Measurements from ENCODE around the gene KIAA1671.

Gene KIAA1671

GRCh38 chr22:25045159-25045558 is 92.6 kb downstream of the KIAA1671 start:
- Mint-ChIP-seq H3K4me3 (no peak overlapping the region), H3K9me3 (no peaks in the 10 kb centered on the region), H3K27ac (no peak overlapping the region), H3K4me1 (ENCODE audit: low read depth) (peaks cover 5% of the 10 kb centered on the region), H3K36me3 (ENCODE audit: low read depth) (no peaks in the 10 kb centered on the region), H3K27me3 (peaks cover 3% of the 10 kb centered on the region)
- intact Hi-C loops (cut with micrococcal nuclease): no loop called here

GRCh38 chr22:25048071-25048470 is 95.6 kb downstream of the KIAA1671 start:
- Mint-ChIP-seq H3K27ac (no peak overlapping the region), H3K36me3 (ENCODE audit: low read depth) (no peaks in the 10 kb centered on the region), H3K4me3 (no peak overlapping the region), H3K4me1 (ENCODE audit: low read depth) (peaks cover 5% of the 10 kb centered on the region), H3K9me3 (peaks cover 11% of the 10 kb centered on the region), H3K27me3 (peaks cover 5% of the 10 kb centered on the region)
- intact Hi-C loops (cut with micrococcal nuclease): loop anchor here (1.0 to 2.0 kb wide), 2 partner anchors 96 to 109 kb away; partner anchors contain the start of gene KIAA1671

GRCh38 chr22:25048659-25049647 is 96.4 kb downstream of the KIAA1671 start:
- H3K9me3 Mint-ChIP-seq: peaks cover 11% of the 10 kb centered on the region
- no peaks in the 10 kb centered on the region for H3K36me3 Mint-ChIP-seq (ENCODE audit: low read depth)
- peaks cover 5% of the 10 kb centered on the region for H3K4me1 Mint-ChIP-seq (ENCODE audit: low read depth)
- intact Hi-C loops (cut with micrococcal nuclease): loop anchor here (1.0 to 2.0 kb wide), 2 partner anchors 97 to 110 kb away; partner anchors contain the start of gene KIAA1671
- H3K27ac Mint-ChIP-seq: no peak overlapping the region
- H3K27me3 Mint-ChIP-seq: peaks cover 5% of the 10 kb centered on the region
- H3K4me3 Mint-ChIP-seq: no peak overlapping the region

GRCh38 chr22:25049770-25050169 is 97.3 kb downstream of the KIAA1671 start:
- H3K9me3 Mint-ChIP-seq: peaks cover 11% of the 10 kb centered on the region
- no peak overlapping the region for H3K4me3 Mint-ChIP-seq
- peaks cover 5% of the 10 kb centered on the region for H3K4me1 Mint-ChIP-seq (ENCODE audit: low read depth)
- no peak overlapping the region for H3K27ac Mint-ChIP-seq
- intact Hi-C loops (cut with micrococcal nuclease): loop anchor here (2.0 to 10.0 kb wide), 2 partner anchors 111 to 285 kb away; no protein-coding TSS in a partner anchor
- no peaks in the 10 kb centered on the region for H3K36me3 Mint-ChIP-seq (ENCODE audit: low read depth)
- peaks cover 5% of the 10 kb centered on the region for H3K27me3 Mint-ChIP-seq

- H3K9me3 Mint-ChIP-seq: peaks cover 11% of the 10 kb centered on the region
- H3K4me1 Mint-ChIP-seq (ENCODE audit: low read depth): peaks cover 5% of the 10 kb centered on the region
- intact Hi-C loops (cut with micrococcal nuclease): loop anchor here (10.0 kb wide), 1 partner anchor 286 kb away; no protein-coding TSS in a partner anchor
- no peak overlapping the region for H3K27ac Mint-ChIP-seq
- peaks cover 5% of the 10 kb centered on the region for H3K27me3 Mint-ChIP-seq
- no peaks in the 10 kb centered on the region for H3K36me3 Mint-ChIP-seq (ENCODE audit: low read depth)
- no peak overlapping the region for H3K4me3 Mint-ChIP-seq
These were observed 98.0 kb downstream of the KIAA1671 start for GRCh38 chr22:25050566-25050965.

GRCh38 chr22:25051073-25051472 is 98.6 kb downstream of the KIAA1671 start:
- no peak overlapping the region for H3K27ac Mint-ChIP-seq
- peaks cover 5% of the 10 kb centered on the region for H3K27me3 Mint-ChIP-seq
- H3K4me1 Mint-ChIP-seq (ENCODE audit: low read depth): peaks cover 5% of the 10 kb centered on the region
- peaks cover 11% of the 10 kb centered on the region for H3K9me3 Mint-ChIP-seq
- no peaks in the 10 kb centered on the region for H3K36me3 Mint-ChIP-seq (ENCODE audit: low read depth)
- intact Hi-C loops (cut with micrococcal nuclease): loop anchor here (10.0 kb wide), 1 partner anchor 286 kb away; no protein-coding TSS in a partner anchor
- no peak overlapping the region for H3K4me3 Mint-ChIP-seq

- peaks cover 11% of the 10 kb centered on the region for H3K9me3 Mint-ChIP-seq
These were observed 99.6 kb downstream of the KIAA1671 start for GRCh38 chr22:25051983-25052710.

GRCh38 chr22:25053153-25053805 is 100.8 kb downstream of the KIAA1671 start:
- peaks cover 11% of the 10 kb centered on the region for H3K9me3 Mint-ChIP-seq
- intact Hi-C loops (cut with micrococcal nuclease): loop anchor here (10.0 kb wide), 1 partner anchor 288 kb away; no protein-coding TSS in a partner anchor
- no peaks in the 10 kb centered on the region for H3K36me3 Mint-ChIP-seq (ENCODE audit: low read depth)
- H3K4me3 Mint-ChIP-seq: no peak overlapping the region
- H3K4me1 Mint-ChIP-seq (ENCODE audit: low read depth): peaks cover 5% of the 10 kb centered on the region
- no peak overlapping the region for H3K27ac Mint-ChIP-seq
- peaks cover 7% of the 10 kb centered on the region for H3K27me3 Mint-ChIP-seq

More at GRCh38 chr22:25051983-25052710, 99.6 kb downstream of the KIAA1671 start:
- intact Hi-C loops (cut with micrococcal nuclease): loop anchor here (10.0 kb wide), 1 partner anchor 287 kb away; no protein-coding TSS in a partner anchor
- H3K27ac Mint-ChIP-seq: no peak overlapping the region
- H3K4me3 Mint-ChIP-seq: no peak overlapping the region
- no peaks in the 10 kb centered on the region for H3K36me3 Mint-ChIP-seq (ENCODE audit: low read depth)
- H3K4me1 Mint-ChIP-seq (ENCODE audit: low read depth): peaks cover 5% of the 10 kb centered on the region
- H3K27me3 Mint-ChIP-seq: peaks cover 7% of the 10 kb centered on the region

GRCh38 chr22:25054943-25055511 is 102.5 kb downstream of the KIAA1671 start:
- H3K4me3 Mint-ChIP-seq: no peak overlapping the region
- intact Hi-C loops (cut with micrococcal nuclease): loop anchor here (10.0 kb wide), 1 partner anchor 290 kb away; no protein-coding TSS in a partner anchor

GRCh38 chr22:25057013-25057881 is 104.7 kb downstream of the KIAA1671 start:
- H3K27me3 Mint-ChIP-seq: peaks cover 12% of the 10 kb centered on the region
- intact Hi-C loops (cut with micrococcal nuclease): loop anchor here (10.0 kb wide), 1 partner anchor 292 kb away; no protein-coding TSS in a partner anchor
- no peak overlapping the region for H3K27ac Mint-ChIP-seq
- no peaks in the 10 kb centered on the region for H3K4me1 Mint-ChIP-seq (ENCODE audit: low read depth)
- no peak overlapping the region for H3K4me3 Mint-ChIP-seq
- no peaks in the 10 kb centered on the region for H3K9me3 Mint-ChIP-seq
- H3K36me3 Mint-ChIP-seq (ENCODE audit: low read depth): no peaks in the 10 kb centered on the region

More at GRCh38 chr22:25054943-25055511, 102.5 kb downstream of the KIAA1671 start:
- H3K36me3 Mint-ChIP-seq (ENCODE audit: low read depth): no peaks in the 10 kb centered on the region
- no peaks in the 10 kb centered on the region for H3K4me1 Mint-ChIP-seq (ENCODE audit: low read depth)
- H3K27me3 Mint-ChIP-seq: peaks cover 5% of the 10 kb centered on the region
- no peak overlapping the region for H3K27ac Mint-ChIP-seq
- peaks cover 11% of the 10 kb centered on the region for H3K9me3 Mint-ChIP-seq

GRCh38 chr22:25059438-25059837 is 106.9 kb downstream of the KIAA1671 start:
- no peak overlapping the region for H3K27ac Mint-ChIP-seq
- H3K9me3 Mint-ChIP-seq: no peaks in the 10 kb centered on the region
- no peak overlapping the region for H3K4me3 Mint-ChIP-seq
- intact Hi-C loops (cut with micrococcal nuclease): loop anchor here (10.0 kb wide), 1 partner anchor 295 kb away; no protein-coding TSS in a partner anchor
- H3K36me3 Mint-ChIP-seq (ENCODE audit: low read depth): no peaks in the 10 kb centered on the region
- H3K4me1 Mint-ChIP-seq (ENCODE audit: low read depth): no peaks in the 10 kb centered on the region
- peaks cover 18% of the 10 kb centered on the region for H3K27me3 Mint-ChIP-seq

GRCh38 chr22:25060522-25061071 is 108.1 kb downstream of the KIAA1671 start:
- Mint-ChIP-seq H3K27ac (no peak overlapping the region), H3K27me3 (peaks cover 18% of the 10 kb centered on the region), H3K9me3 (no peaks in the 10 kb centered on the region), H3K4me3 (no peak overlapping the region), H3K36me3 (ENCODE audit: low read depth) (no peaks in the 10 kb centered on the region), H3K4me1 (ENCODE audit: low read depth) (no peaks in the 10 kb centered on the region)
- intact Hi-C loops (cut with micrococcal nuclease): no loop called here

Data from dendritic cell treated with granulocyte-macrophage colony-stimulating factor and Interleukin-4, amounts not matched to agents 40 ng/mL and 50 ng/mL, for 4 days (primary cell).